Transverse colon (tissue), 4 donors: ENCODE data around the gene DLG2.

Experiments used
- CTCF ChIP-seq, 5 experiments: fragments of 200-600 bp in 3 of 5; fragments of 450-650 bp in 2 of 5; sonication (generic) in 3 of 5; IDR thresholded peaks; 1 replicate in 2 of 5; 2 replicates in 3 of 5; pipeline ENCODE4 v1.5.1; 2016 to 2017; ENCODE audit warnings: antibody characterized with exemption in 5 of 5, inconsistent platforms in 3 of 5, mild to moderate bottlenecking in 2 of 5, moderate library complexity in 1 of 5
- POLR2A ChIP-seq: fragments of 450-650 bp; IDR thresholded peaks from one replicate; pipeline ENCODE4 v1.6.1; 2016; ENCODE audit warnings: antibody characterized with exemption, mild to moderate bottlenecking, moderate library complexity
- POLR2AphosphoS5 ChIP-seq, 3 donors: sonication (generic); formaldehyde crosslinking; IDR thresholded peaks; one replicate each; pipeline ENCODE4 v1.6.1; 2016; ENCODE audit warnings: antibody characterized with exemption in 3 of 3

GRCh38 chr11:83706566-83706965 is 1920.6 kb downstream of the DLG2 start:
- TF ChIP-seq CTCF (IDR thresholded peaks at IDR 0.05) (no peak), POLR2A (no peak), POLR2AphosphoS5 (IDR thresholded peaks at IDR 0.05) (no peak)
